HG03575 (cell line): ENCODE results near the gene TBC1D16.
"Not testable (repeated sequence)": the region's sequence is repeated elsewhere in the genome, so short reads cannot be mapped to it uniquely, and the experiment has no call there.

ENCODE experiments used
- ATAC-seq: cut with Tn5 transposase; IDR thresholded peaks from one replicate; pipeline ENCODE4 v1.9.1; 2021; ENCODE audit not compliant: unreplicated experiment, insufficient number of reproducible peaks, low FRiP score; ENCODE audit errors: extremely low read depth

TBC1D16 gene

GRCh38 chr17:79965806-79966205 is 69.9 kb downstream of the TBC1D16 start:
- ATAC-seq, result no peak

- not testable (repeated sequence) for ATAC-seq
These were observed 73.2 kb downstream of the TBC1D16 start for GRCh38 chr17:79962467-79962866.

- ATAC-seq, result not testable (repeated sequence)
These were observed 74.1 kb downstream of the TBC1D16 start for GRCh38 chr17:79961567-79961966.

- ATAC-seq, result no peak
These were observed 74.7 kb downstream of the TBC1D16 start for GRCh38 chr17:79960788-79961522.

GRCh38 chr17:79959042-79959441 is 76.6 kb downstream of the TBC1D16 start:
- no peak for ATAC-seq

- no peak for ATAC-seq
These were observed 78.8 kb downstream of the TBC1D16 start for GRCh38 chr17:79956853-79957252.

GRCh38 chr17:79956441-79956735 is 79.3 kb downstream of the TBC1D16 start:
- ATAC-seq, result not testable (repeated sequence)

GRCh38 chr17:79955691-79956440 is 79.8 kb downstream of the TBC1D16 start:
- no peak for ATAC-seq

GRCh38 chr17:79955167-79955549 is 80.5 kb downstream of the TBC1D16 start:
- no peak for ATAC-seq

GRCh38 chr17:79954281-79955166 is 81.1 kb downstream of the TBC1D16 start:
- ATAC-seq, result no peak

- no peak for ATAC-seq
These were observed 82.3 kb downstream of the TBC1D16 start for GRCh38 chr17:79953335-79953734.

- no peak for ATAC-seq
These were observed 82.8 kb downstream of the TBC1D16 start for GRCh38 chr17:79952901-79953300.

- no peak for ATAC-seq
These were observed 83.3 kb downstream of the TBC1D16 start for GRCh38 chr17:79952265-79952877.

GRCh38 chr17:79951361-79952264 is 84.1 kb downstream of the TBC1D16 start:
- ATAC-seq, result no peak

- no peak for ATAC-seq
These were observed 84.9 kb downstream of the TBC1D16 start for GRCh38 chr17:79950751-79951150.

- no peak for ATAC-seq
These were observed 85.4 kb downstream of the TBC1D16 start for GRCh38 chr17:79950306-79950705.

- ATAC-seq, result no peak
These were observed 85.9 kb downstream of the TBC1D16 start for GRCh38 chr17:79949656-79950209.
